ENCODE measurements around the gene KCNQ5. TPM values are rescaled to one million over a fixed set of nuclear protein-coding genes. Genes with fewer than 3 reads are reported as not detected.

Gene KCNQ5
- polyA plus RNA-seq, 3 donors: not detected

DNA sequence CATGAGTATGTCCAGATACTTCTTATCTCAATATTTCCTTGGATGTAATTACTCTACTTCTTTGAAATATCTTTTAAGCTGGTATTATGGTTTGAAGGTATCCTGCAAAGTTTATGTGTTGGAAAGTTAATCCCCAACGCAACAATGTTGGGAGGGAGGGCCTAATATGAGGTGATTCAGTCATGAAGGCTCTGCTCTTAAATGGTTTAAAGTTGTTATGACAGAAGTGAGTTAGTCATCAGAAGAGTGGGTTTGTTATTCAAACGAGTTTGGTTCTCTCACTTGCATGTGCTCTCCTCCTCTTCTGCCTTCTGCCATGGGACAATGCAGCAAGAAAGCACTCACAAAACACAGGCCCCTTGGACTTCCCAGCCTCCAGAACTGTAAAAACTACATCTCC is 176.3 kb downstream of the KCNQ5 start:
- no peaks in the 10 kb centered on the region for H3K4me1 ChIP-seq (ENCODE audit: control insufficient read depth in 1 of 2, insufficient read depth in 2 of 2, low read length in 2 of 2)
- H3K36me3 Mint-ChIP-seq: no peaks in the 10 kb centered on the region
- no peak overlapping the region for H3K9ac ChIP-seq (ENCODE audit: insufficient read depth, low read length, poor library complexity, severe bottlenecking)
- no peak overlapping the region for H3K4me2 ChIP-seq (replicated peaks; ENCODE audit: extremely low read depth, low read length, poor library complexity, severe bottlenecking)
- no peaks in the 10 kb centered on the region for H3K79me2 ChIP-seq (ENCODE audit: insufficient read depth, low read length)
- no peak overlapping the region for H3K4me3 Mint-ChIP-seq
- 92% methylated on average over 2 of the region's 2 CpGs for WGBS (ENCODE audit: insufficient coverage)
- no peaks in the 10 kb centered on the region for H3K27me3 ChIP-seq (ENCODE audit: control insufficient read depth in 2 of 2, insufficient read depth in 2 of 2, low read length in 2 of 2)
- H2AFZ ChIP-seq (ENCODE audit: insufficient read depth, low read depth, low read length, poor library complexity, severe bottlenecking): no peak overlapping the region
- H3K4me3 ChIP-seq (replicated peaks in 1 of 3; ENCODE audit: low read depth in 2 of 3, low read length in 3 of 3): no peak overlapping the region
- no peaks in the 10 kb centered on the region for H3K27me3 Mint-ChIP-seq (ENCODE audit: low read depth in 3 of 3)
- TF ChIP-seq, protein P1, sequence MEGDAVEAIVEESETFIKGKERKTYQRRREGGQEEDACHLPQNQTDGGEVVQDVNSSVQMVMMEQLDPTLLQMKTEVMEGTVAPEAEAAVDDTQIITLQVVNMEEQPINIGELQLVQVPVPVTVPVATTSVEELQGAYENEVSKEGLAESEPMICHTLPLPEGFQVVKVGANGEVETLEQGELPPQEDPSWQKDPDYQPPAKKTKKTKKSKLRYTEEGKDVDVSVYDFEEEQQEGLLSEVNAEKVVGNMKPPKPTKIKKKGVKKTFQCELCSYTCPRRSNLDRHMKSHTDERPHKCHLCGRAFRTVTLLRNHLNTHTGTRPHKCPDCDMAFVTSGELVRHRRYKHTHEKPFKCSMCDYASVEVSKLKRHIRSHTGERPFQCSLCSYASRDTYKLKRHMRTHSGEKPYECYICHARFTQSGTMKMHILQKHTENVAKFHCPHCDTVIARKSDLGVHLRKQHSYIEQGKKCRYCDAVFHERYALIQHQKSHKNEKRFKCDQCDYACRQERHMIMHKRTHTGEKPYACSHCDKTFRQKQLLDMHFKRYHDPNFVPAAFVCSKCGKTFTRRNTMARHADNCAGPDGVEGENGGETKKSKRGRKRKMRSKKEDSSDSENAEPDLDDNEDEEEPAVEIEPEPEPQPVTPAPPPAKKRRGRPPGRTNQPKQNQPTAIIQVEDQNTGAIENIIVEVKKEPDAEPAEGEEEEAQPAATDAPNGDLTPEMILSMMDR (IDR thresholded peaks at IDR 0.05): no peak
- no peaks in the 10 kb centered on the region for H3K36me3 ChIP-seq (replicated peaks in 1 of 2; ENCODE audit: control insufficient read depth in 1 of 2, insufficient read depth in 2 of 2, low read length in 2 of 2)
- no peaks in the 10 kb centered on the region for H3K9me3 ChIP-seq (replicated peaks in 1 of 2; ENCODE audit: control insufficient read depth in 1 of 2, insufficient read depth in 1 of 2, low read length in 2 of 2)
- no peak overlapping the region for H3K27ac ChIP-seq (ENCODE audit: low read depth in 1 of 2, low read length in 2 of 2)
- no peak for DNase-seq
- intact Hi-C loops (cut with micrococcal nuclease): no loop called here
- H3K4me1 Mint-ChIP-seq: no peaks in the 10 kb centered on the region
- H3K9me3 Mint-ChIP-seq: peaks cover 0 to 9% (median 3%) of the 10 kb centered on the region in 7 donors
- H3K27ac Mint-ChIP-seq: no peak overlapping the region
- no peaks in the 10 kb centered on the region for H4K20me1 ChIP-seq (ENCODE audit: insufficient read depth, low read length)

DNA sequence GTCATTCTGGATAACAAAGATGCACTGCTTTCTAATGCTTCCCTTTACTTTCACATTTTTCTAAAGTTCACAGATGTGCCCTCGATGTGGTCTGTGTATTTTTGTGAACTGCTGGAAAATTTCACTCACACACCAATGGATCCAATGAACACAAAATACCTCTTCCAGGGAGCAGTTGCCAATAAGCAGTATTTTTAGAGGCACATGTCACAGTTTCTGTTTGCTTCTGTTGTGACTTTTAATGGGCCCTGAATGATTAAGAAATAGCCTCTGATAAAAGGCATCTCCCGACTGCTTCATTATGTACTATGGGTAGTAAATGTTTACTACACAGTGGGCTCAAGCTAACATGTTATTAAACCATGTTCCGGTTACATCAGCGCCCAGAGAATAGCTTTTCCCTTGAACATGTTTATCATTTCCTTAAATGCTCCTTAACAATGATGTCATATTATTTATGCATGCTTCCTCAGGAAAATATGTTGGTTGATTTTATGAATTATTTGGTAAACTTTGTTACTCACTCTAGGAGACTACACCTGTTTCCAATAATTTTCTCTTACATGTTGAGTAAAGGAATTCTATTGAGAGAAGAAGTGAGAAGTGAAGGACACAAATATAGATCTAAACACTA is 188.0 kb downstream of the KCNQ5 start:
- Mint-ChIP-seq H3K4me1 (peaks cover 14% of the 10 kb centered on the region), H3K27ac (no peak overlapping the region), H3K4me3 (no peak overlapping the region), H3K9me3 (peaks cover 0 to 3% (median 0%) of the 10 kb centered on the region in 7 donors), H3K27me3 (ENCODE audit: low read depth in 3 of 3) (no peaks in the 10 kb centered on the region), H3K36me3 (no peaks in the 10 kb centered on the region)
- H3K9ac ChIP-seq (ENCODE audit: insufficient read depth, low read length, poor library complexity, severe bottlenecking): no peak overlapping the region
- H3K9me3 ChIP-seq (replicated peaks in 1 of 2; ENCODE audit: control insufficient read depth in 1 of 2, insufficient read depth in 1 of 2, low read length in 2 of 2): no peaks in the 10 kb centered on the region
- WGBS (ENCODE audit: insufficient coverage): no CpG with 5 or more reads among the region's 4 CpGs
- H3K4me3 ChIP-seq (replicated peaks in 1 of 3; ENCODE audit: low read depth in 2 of 3, low read length in 3 of 3): no peak overlapping the region
- H3K27ac ChIP-seq (ENCODE audit: low read depth in 1 of 2, low read length in 2 of 2): no peak overlapping the region
- peaks cover 9 to 12% of the 10 kb centered on the region in 2 donors for H3K4me1 ChIP-seq (ENCODE audit: control insufficient read depth in 1 of 2, insufficient read depth in 2 of 2, low read length in 2 of 2)
- DNase-seq: no peak
- intact Hi-C loops (cut with micrococcal nuclease): no loop called here
- H3K36me3 ChIP-seq (replicated peaks in 1 of 2; ENCODE audit: control insufficient read depth in 1 of 2, insufficient read depth in 2 of 2, low read length in 2 of 2): no peaks in the 10 kb centered on the region
- H2AFZ ChIP-seq (ENCODE audit: insufficient read depth, low read depth, low read length, poor library complexity, severe bottlenecking): no peak overlapping the region
- H3K79me2 ChIP-seq (ENCODE audit: insufficient read depth, low read length): no peaks in the 10 kb centered on the region
- TF ChIP-seq, protein P1 (IDR thresholded peaks at IDR 0.05): no peak
- H3K4me2 ChIP-seq (replicated peaks; ENCODE audit: extremely low read depth, low read length, poor library complexity, severe bottlenecking): no peak overlapping the region
- no peaks in the 10 kb centered on the region for H3K27me3 ChIP-seq (ENCODE audit: control insufficient read depth in 2 of 2, insufficient read depth in 2 of 2, low read length in 2 of 2)
- H4K20me1 ChIP-seq (ENCODE audit: insufficient read depth, low read length): no peaks in the 10 kb centered on the region

Data from CD14-positive monocyte (primary cell).